ENCODE measurements around the gene BCL2L1. TPM values are rescaled to one million over a fixed set of nuclear protein-coding genes. Genes with fewer than 3 reads are reported as not detected.

Gene BCL2L1
- total RNA-seq, 1 donor from 2014 or later: 174 TPM

DNA sequence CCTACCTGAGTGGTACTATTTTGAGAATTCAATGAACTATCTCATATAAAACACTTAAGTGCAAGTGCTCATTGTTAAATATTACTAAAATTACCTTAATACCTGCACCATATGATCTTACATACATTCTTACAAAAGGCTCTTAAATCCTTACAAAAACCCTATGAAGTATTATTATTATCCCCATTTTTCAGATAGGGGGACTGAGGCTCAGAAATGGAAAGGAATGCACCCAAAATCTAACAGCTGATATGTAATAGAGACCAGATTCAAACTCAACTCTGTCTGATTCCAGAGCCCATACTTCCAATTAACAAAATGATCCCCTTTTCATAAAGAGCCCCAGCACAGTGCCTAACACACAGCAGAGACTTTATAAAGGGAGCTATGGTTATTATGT lies 17.5 kb downstream of the BCL2L1 start:
- intact Hi-C loops (cut with DNase I): no loop called here
- H3K27me3 ChIP-seq: no peaks in the 10 kb centered on the region
- H3K4me3 ChIP-seq: no peak overlapping the region
- peak overlapping the region; percentile 74 for H3K27ac ChIP-seq
- H3K4me1 ChIP-seq: peaks cover 75% of the 10 kb centered on the region
- ATAC-seq: no peak
- TF ChIP-seq, protein P1, sequence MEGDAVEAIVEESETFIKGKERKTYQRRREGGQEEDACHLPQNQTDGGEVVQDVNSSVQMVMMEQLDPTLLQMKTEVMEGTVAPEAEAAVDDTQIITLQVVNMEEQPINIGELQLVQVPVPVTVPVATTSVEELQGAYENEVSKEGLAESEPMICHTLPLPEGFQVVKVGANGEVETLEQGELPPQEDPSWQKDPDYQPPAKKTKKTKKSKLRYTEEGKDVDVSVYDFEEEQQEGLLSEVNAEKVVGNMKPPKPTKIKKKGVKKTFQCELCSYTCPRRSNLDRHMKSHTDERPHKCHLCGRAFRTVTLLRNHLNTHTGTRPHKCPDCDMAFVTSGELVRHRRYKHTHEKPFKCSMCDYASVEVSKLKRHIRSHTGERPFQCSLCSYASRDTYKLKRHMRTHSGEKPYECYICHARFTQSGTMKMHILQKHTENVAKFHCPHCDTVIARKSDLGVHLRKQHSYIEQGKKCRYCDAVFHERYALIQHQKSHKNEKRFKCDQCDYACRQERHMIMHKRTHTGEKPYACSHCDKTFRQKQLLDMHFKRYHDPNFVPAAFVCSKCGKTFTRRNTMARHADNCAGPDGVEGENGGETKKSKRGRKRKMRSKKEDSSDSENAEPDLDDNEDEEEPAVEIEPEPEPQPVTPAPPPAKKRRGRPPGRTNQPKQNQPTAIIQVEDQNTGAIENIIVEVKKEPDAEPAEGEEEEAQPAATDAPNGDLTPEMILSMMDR (IDR thresholded peaks at IDR 0.05): no peak
- DNase-seq: no peak
- H3K9me3 ChIP-seq: no peaks in the 10 kb centered on the region
- H3K36me3 ChIP-seq: peaks cover 49% of the 10 kb centered on the region

DNA sequence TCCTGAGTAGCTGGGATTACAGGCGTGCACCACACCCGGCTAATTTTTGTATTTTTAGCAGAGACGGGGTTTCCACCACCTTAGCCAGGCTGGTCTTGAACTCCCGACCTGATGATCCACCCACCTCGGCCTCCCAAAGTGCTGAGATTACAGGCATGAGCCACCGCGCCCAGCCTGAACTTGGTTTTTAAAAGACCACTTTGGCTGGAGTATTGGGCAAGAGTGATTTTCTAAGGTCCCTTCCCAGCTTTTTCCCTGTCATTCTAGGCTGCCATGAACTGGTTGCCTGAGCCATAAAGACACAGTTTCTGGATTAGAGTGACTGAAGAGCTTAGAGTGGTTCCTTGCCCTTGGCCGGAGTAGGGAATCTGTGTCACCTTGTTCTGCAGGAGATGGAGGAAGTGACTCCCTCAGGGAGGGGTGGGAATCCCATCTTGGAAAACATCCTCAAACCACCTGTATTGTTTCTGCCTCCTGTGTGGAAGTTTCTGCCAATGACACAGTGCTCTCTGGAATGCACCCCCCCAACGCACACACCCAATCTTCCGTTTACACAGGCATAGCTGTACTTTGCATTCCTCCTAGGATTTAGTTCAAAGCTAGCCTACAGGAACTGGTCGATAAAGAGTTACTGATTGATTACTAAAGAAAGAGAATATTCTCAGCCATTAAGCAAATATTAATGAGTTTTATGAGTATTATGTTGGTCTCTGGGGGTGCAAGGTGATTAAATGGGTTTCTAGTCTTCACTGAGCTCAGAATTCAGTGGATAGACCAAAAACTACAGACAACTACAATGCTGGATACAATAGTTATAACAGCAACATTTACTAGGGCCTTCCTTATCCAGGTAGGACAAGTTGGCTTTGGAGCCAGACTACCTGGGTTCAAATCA lies 18.2 kb downstream of the BCL2L1 start:
- Histone ChIP-seq H3K4me1 (peaks cover 79% of the 10 kb centered on the region), H3K4me3 (no peak overlapping the region), H3K9me3 (no peaks in the 10 kb centered on the region), H3K27me3 (no peaks in the 10 kb centered on the region), H3K27ac (peak overlapping the region; percentile 74), H3K36me3 (peaks cover 42% of the 10 kb centered on the region)
- DNase-seq (peak; percentile 76), ATAC-seq (peak; percentile 84)
- intact Hi-C loops (cut with DNase I): no loop called here
- TF ChIP-seq, protein P1 (IDR thresholded peaks at IDR 0.05): no peak

DNA sequence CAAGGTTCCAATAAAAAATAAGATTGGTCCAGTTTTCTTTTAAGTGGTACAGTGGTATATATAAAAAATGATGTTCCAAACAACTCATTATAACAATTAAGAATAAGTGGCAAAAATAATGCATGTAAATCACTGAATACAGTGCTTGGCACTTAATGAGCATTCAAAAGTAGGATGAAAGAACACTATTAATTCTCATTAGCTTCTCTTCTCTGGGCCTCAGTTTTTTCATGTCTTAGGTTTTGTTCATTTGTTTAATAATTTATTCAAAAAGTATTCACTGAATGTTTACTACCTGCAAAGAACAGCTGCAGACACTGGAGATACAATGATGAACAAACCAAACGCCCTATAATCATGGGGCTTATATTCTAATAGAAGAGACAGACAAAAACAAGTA lies 21.1 kb downstream of the BCL2L1 start:
- no peak for ATAC-seq
- intact Hi-C loops (cut with DNase I): no loop called here
- Histone ChIP-seq H3K4me1 (peaks cover 77% of the 10 kb centered on the region), H3K9me3 (no peaks in the 10 kb centered on the region), H3K4me3 (no peak overlapping the region), H3K27ac (peak overlapping the region; percentile 51), H3K27me3 (no peaks in the 10 kb centered on the region), H3K36me3 (peaks cover 21% of the 10 kb centered on the region)
- TF ChIP-seq, protein P1 (IDR thresholded peaks at IDR 0.05): no peak
- no peak for DNase-seq

DNA sequence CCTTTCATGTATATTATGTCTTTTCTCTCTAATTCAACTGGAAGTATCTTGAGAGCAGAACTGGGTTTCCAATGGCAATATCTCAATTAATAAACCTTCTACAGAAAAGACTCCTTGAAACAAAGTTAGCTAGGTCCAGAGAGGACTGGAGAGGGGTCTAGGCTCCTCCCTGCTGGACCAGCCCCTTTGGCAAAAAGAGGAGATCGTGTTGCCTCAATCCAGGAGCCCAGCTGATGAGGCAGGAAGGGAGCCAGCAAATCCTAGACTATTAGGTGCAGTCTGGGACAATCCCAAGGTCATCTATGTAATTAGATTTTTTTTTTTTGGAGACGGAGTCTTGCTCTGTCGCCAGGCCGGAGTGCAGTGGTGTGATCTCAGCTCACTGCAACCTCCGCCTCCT lies 21.9 kb downstream of the BCL2L1 start:
- TF ChIP-seq, protein P1 (IDR thresholded peaks at IDR 0.05): no peak
- Histone ChIP-seq H3K27ac (peak overlapping the region; percentile 78), H3K4me3 (no peak overlapping the region), H3K9me3 (no peaks in the 10 kb centered on the region), H3K27me3 (no peaks in the 10 kb centered on the region), H3K36me3 (peaks cover 27% of the 10 kb centered on the region), H3K4me1 (peaks cover 78% of the 10 kb centered on the region)
- DNase-seq (no peak), ATAC-seq (no peak)
- intact Hi-C loops (cut with DNase I): no loop called here

DNA sequence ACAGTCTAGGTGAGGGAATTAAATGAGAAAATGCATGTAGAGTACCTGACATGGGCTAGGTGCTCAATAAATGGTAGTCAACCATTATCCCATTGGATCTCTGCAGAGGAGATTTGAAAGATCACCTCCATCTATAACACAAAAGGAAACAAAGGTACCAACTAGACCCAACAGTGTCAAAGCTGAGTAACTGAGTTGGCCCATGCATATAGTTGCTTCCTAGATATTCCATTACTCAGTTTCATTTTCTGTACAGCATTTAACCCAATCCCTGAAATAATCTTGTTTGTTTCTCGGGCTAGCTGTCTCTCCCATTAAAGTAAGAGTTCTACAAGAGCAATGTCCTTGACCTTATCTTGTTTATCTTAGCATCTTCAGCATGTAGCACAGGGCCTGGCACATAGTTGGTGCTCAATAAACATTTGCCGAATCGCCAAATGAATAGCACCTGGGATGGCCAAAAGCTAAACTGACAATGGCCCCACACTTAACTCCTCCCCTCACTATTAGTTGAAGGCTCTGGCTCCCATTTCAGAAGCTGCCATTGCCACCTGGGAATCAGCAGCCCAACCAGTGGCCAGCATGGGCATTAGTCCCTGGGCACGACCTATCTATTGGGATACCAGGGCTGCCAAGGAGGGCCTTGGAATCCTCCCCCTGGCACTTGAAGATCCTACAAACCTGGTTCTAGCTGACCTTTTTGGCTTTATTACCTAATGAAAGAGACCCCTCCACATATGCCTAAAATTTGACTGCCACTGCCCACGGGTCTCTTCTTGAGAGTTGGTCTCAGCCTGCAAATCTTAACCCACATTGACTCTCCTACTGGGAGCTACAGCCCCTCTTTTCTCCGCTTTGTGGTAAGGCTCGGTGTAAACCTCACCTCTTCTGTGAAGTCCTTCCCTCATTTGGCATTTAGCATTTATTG lies 22.6 kb downstream of the BCL2L1 start:
- no peak overlapping the region for H3K4me3 ChIP-seq
- H3K9me3 ChIP-seq: no peaks in the 10 kb centered on the region
- peaks cover 77% of the 10 kb centered on the region for H3K4me1 ChIP-seq
- peak overlapping the region; percentile 78 for H3K27ac ChIP-seq
- intact Hi-C loops (cut with DNase I): no loop called here
- ATAC-seq (no peak), DNase-seq (no peak)
- TF ChIP-seq, protein P1 (IDR thresholded peaks at IDR 0.05): no peak
- H3K27me3 ChIP-seq: no peaks in the 10 kb centered on the region
- peaks cover 29% of the 10 kb centered on the region for H3K36me3 ChIP-seq

Measured in upper lobe of right lung (tissue), 1 donor.